K562 (cell line): ENCODE measurements around the gene NFE2. TPM values are rescaled to one million over a fixed set of nuclear protein-coding genes. Genes with fewer than 3 reads are reported as not detected.

Source experiments
- ATAC-seq: fragments of 200-7000 bp; cut with Tn5 transposase; 3 replicates; pipeline ENCODE4 v1.9.1; 2020; ENCODE audit warnings: moderate library complexity
- BruUV-seq: library from RNA; stranded (reverse); fragments of 400-500 nt; replicated peaks from 2 replicates; lab custom pipeline; 2021; lab: Mats Ljungman, UMichigan
- CTCF ChIA-PET: fragments of 300-600 bp; formaldehyde crosslinking; extraction: SDS; loops from one replicate; lab custom pipeline; 2021; ENCODE audit warnings: low intra/inter-chr PET ratio; lab: Yijun Ruan, JAX
- POLR2A ChIA-PET: fragments of 300-600, 350-650 bp; sonication (Branson Sonifier 250); formaldehyde crosslinking; extraction: SDS; loops from one replicate; lab custom pipeline; 2021; ENCODE audit warnings: antibody characterized with exemption, inconsistent platforms; lab: Yijun Ruan, JAX
- DNase-seq, 4 experiments: peaks; one replicate each; pipeline versions ENCODE4 v3.0.0 to v3.0.0-alpha.2; 2011 to 2018; ENCODE audit warnings: low spot score in 3 of 4, mixed read lengths in 3 of 4; ENCODE audit errors: extremely low read depth in 1 of 4
- FAIRE-seq: peaks from 2 replicates; lab custom pipeline; 2011; peaks lifted over from hg19 to GRCh38; lab: Jason Lieb, UNC
- H2AFZ ChIP-seq: 2 replicates; pipeline ENCODE4 v1.6.0; 2011; ENCODE audit warnings: low read depth, low read length, control low read depth, inconsistent platforms
- H3K27ac ChIP-seq: fragments of 200-600 bp; 3 replicates; pipeline ENCODE4 v1.8.0; 2011; ENCODE audit warnings: low read depth, mild to moderate bottlenecking, control low read depth, inconsistent platforms, low read length, moderate library complexity, mixed read lengths; ENCODE audit errors: extremely low read depth
- H3K27me3 ChIP-seq, 2 experiments: fragments of 300-600 bp in 1 of 2; 2 replicates in 1 of 2; 3 replicates in 1 of 2; pipeline versions ENCODE4 v1.6.0 to v1.8.0; 2011; ENCODE audit warnings: inconsistent platforms in 2 of 2, low read length in 2 of 2, mild to moderate bottlenecking in 1 of 2, mixed read lengths in 1 of 2, moderate library complexity in 1 of 2; ENCODE audit not compliant: control insufficient read depth in 2 of 2, insufficient read depth in 2 of 2
- H3K36me3 ChIP-seq: fragments of 300-600 bp; 3 replicates; pipeline ENCODE4 v1.8.0; 2011; ENCODE audit warnings: mild to moderate bottlenecking, low read length, inconsistent platforms; ENCODE audit not compliant: control insufficient read depth, insufficient read depth
- H3K4me1 ChIP-seq, 2 experiments: fragments of 200-600 bp in 1 of 2; replicated peaks in 1 of 2; 2 replicates in 1 of 2; 3 replicates in 1 of 2; pipeline versions ENCODE4 v1.5.1 to v1.8.0; 2011; ENCODE audit warnings: inconsistent platforms in 2 of 2, low read length in 2 of 2, mild to moderate bottlenecking in 1 of 2, mixed read lengths in 1 of 2, moderate library complexity in 1 of 2; ENCODE audit not compliant: control insufficient read depth in 2 of 2, insufficient read depth in 2 of 2
- H3K4me2 ChIP-seq: 2 replicates; pipeline ENCODE4 v1.6.1; 2011; ENCODE audit warnings: low read length, control low read depth, inconsistent platforms, mixed read lengths; ENCODE audit not compliant: insufficient read depth
- H3K4me3 ChIP-seq: fragments of 200-600 bp; sonication (generic), shearing (Covaris generic); 2 replicates; pipeline ENCODE4 v1.5.1; 2016; ENCODE audit warnings: control low read depth, inconsistent platforms
- H3K79me2 ChIP-seq: fragments of 200-600 bp; 3 replicates; pipeline ENCODE4 v1.8.0; 2011; ENCODE audit warnings: low read length, inconsistent platforms; ENCODE audit not compliant: control insufficient read depth, insufficient read depth
- H3K9ac ChIP-seq, 2 experiments: 2 replicates each; pipeline versions ENCODE4 v1.6.0 to v1.6.1; 2011; ENCODE audit warnings: low read depth in 2 of 2, low read length in 2 of 2, control low read depth in 1 of 2, inconsistent platforms in 1 of 2, mild to moderate bottlenecking in 1 of 2, mixed read lengths in 1 of 2; ENCODE audit not compliant: insufficient read depth in 1 of 2
- H3K9me1 ChIP-seq: one replicate; pipeline ENCODE4 v1.6.0; 2011; ENCODE audit warnings: inconsistent platforms, mild to moderate bottlenecking, low read length, moderate library complexity; ENCODE audit not compliant: control insufficient read depth, insufficient read depth
- H3K9me3 ChIP-seq: replicated peaks from 2 replicates; pipeline ENCODE4 v1.5.1; 2011; ENCODE audit warnings: low read depth, low read length, inconsistent platforms; ENCODE audit not compliant: control insufficient read depth, insufficient read depth
- H4K20me1 ChIP-seq: replicated peaks from 2 replicates; pipeline ENCODE4 v1.6.1; 2011; ENCODE audit warnings: low read length, inconsistent platforms, mixed read lengths; ENCODE audit not compliant: control insufficient read depth, insufficient read depth
- CHD1 ChIP-seq: fragments of 200-600 bp; sonication (generic); IDR thresholded peaks from one replicate; pipeline ENCODE4 v1.6.1; 2012; ENCODE audit warnings: mild to moderate bottlenecking, moderate library complexity, low read length, inconsistent platforms
- CTBP1 ChIP-seq: fragments of 450-650 bp; IDR thresholded peaks from 2 replicates; pipeline ENCODE4 v1.6.1; 2016; ENCODE audit warnings: borderline replicate concordance
- DPF2 ChIP-seq: fragments of 450-650 bp; IDR thresholded peaks from 2 replicates; pipeline ENCODE4 v1.6.1; 2016
- E2F3 ChIP-seq: fragments of 250-450 bp; sonication (Bioruptor Pico); IDR thresholded peaks from 2 replicates; pipeline ENCODE4 v1.4.0; 2020; ENCODE audit warnings: mild to moderate bottlenecking
- EZH2 ChIP-seq: IDR thresholded peaks from 2 replicates; pipeline ENCODE4 v1.6.1; 2012; ENCODE audit warnings: low read depth, mild to moderate bottlenecking, inconsistent platforms, low read length, borderline replicate concordance
- GTF2A2 ChIP-seq: IDR thresholded peaks from 2 replicates; pipeline ENCODE4 v1.6.1; 2016; ENCODE audit warnings: mild to moderate bottlenecking, missing genetic modification characterization, missing compliant biosample characterization
- HDAC1 ChIP-seq, 2 experiments: fragments of 450-650 bp; IDR thresholded peaks; 2 replicates each; pipeline ENCODE4 v1.6.1; 2016 to 2017; ENCODE audit warnings: inconsistent platforms in 1 of 2, mild to moderate bottlenecking in 1 of 2, moderate library complexity in 1 of 2
- HDGF ChIP-seq: fragments of 450-650 bp; IDR thresholded peaks from 2 replicates; pipeline ENCODE4 v1.6.1; 2016
- HLTF ChIP-seq: fragments of 450-650 bp; IDR thresholded peaks from 2 replicates; pipeline ENCODE4 v1.6.1; 2016
- KDM2B ChIP-seq: fragments of 250-450 bp; sonication (Bioruptor Pico); IDR thresholded peaks from 2 replicates; pipeline ENCODE4 v1.8.0; 2021; ENCODE audit warnings: mild to moderate bottlenecking, moderate library complexity
- MTA1 ChIP-seq: fragments of 450-650 bp; IDR thresholded peaks from 2 replicates; pipeline ENCODE4 v1.6.1; 2017; ENCODE audit warnings: borderline replicate concordance
- POLR2A ChIP-seq: fragments of 450-650 bp; conservative IDR thresholded peaks from 2 replicates; pipeline ENCODE4 v1.6.1; 2016
- RBBP5 ChIP-seq: fragments of 200-600 bp; sonication (generic); IDR thresholded peaks from 2 replicates; pipeline ENCODE4 v1.6.1; 2012; ENCODE audit warnings: borderline replicate concordance, mild to moderate bottlenecking, low read length, control low read depth, inconsistent platforms; ENCODE audit not compliant: insufficient read depth, poor library complexity, severe bottlenecking
- RBM39 ChIP-seq: fragments of 200-400 bp; formaldehyde crosslinking; optimal IDR thresholded peaks from 2 replicates; pipeline ENCODE3; 2018; ENCODE audit warnings: low read depth, low read length
- SMARCA4 ChIP-seq: fragments of 450-650 bp; IDR thresholded peaks from 2 replicates; pipeline ENCODE4 v1.6.1; 2016
- SNIP1 ChIP-seq: fragments of 450-650 bp; IDR thresholded peaks from 2 replicates; pipeline ENCODE4 v1.7.1; 2017; ENCODE audit warnings: low read depth, mild to moderate bottlenecking
- ZNF232 ChIP-seq: sonication (generic); formaldehyde crosslinking; IDR thresholded peaks from 2 replicates; pipeline ENCODE4 v1.8.0; 2022; ENCODE audit warnings: mild to moderate bottlenecking, missing genetic modification reagents
- ZNF282 ChIP-seq: sonication (generic); formaldehyde crosslinking; IDR thresholded peaks from 2 replicates; pipeline ENCODE4 v1.8.1; 2023; ENCODE audit warnings: missing genetic modification reagents
- ZNF311 ChIP-seq: fragments of 250-450 bp; sonication (Bioruptor Pico); IDR thresholded peaks from 2 replicates; pipeline ENCODE4 v1.4.0; 2020; ENCODE audit warnings: mild to moderate bottlenecking, moderate library complexity
- WGBS: fragments of 100-300 bp; shearing (Covaris generic); methylation state at CpG from one replicate; pipeline ENCODE4 v1.1.6; 2016; ENCODE audit warnings: low coverage, mixed read lengths; ENCODE audit not compliant: insufficient coverage; ENCODE audit errors: missing lambda C conversion rate; 5-methylcytosine and 5-hydroxymethylcytosine counted together
- in situ Hi-C: fragments of 300-500 bp; cut with MboI; formaldehyde crosslinking; loops from 4 replicates; pipeline ENCODE4 v1.15.0; 2018; ENCODE audit warnings: inconsistent platforms, mixed read lengths
- intact Hi-C: fragments of 100-400 bp; cut with micrococcal nuclease; formaldehyde crosslinking; loops from 2 replicates; pipeline ENCODE4 v1.14.2; 2022
- polyA plus RNA-seq, 8 experiments: library from polyadenylated mRNA; depleted of rRNA in 4 of 8; stranded (reverse) in 5 of 8; unstranded in 3 of 8; fragments of >200 nt; fragmentation: Nextera tagmentation in 2 of 8; fragmentation: Illumina TruSeq in 1 of 8; extraction: Ambion mirVana in 2 of 8; extraction: Trizol in 1 of 8; gene quantifications; 2 replicates each; pipeline versions ENCODE4 v1.2.1 to v1.2.3, GENCODE V29; 2011 to 2014; ENCODE audit warnings: inconsistent platforms in 1 of 8, missing spikeins in 1 of 8
- total RNA-seq, 7 experiments: library from RNA; depleted of rRNA in 6 of 7; stranded (reverse); fragments of >200 nt in 6 of 7; fragmentation: Illumina TruSeq in 2 of 7; extraction: Trizol in 2 of 7; gene quantifications; 2 replicates each; pipeline versions ENCODE4 v1.2.1 to v1.2.3, GENCODE V29; 2011 to 2021; ENCODE audit warnings: low replicate concordance in 1 of 7
- TF ChIP-seq, protein P1 (sequence below), 2 experiments: fragments of 450-650 bp in 1 of 2; sonication (generic) in 1 of 2; formaldehyde crosslinking; conservative IDR thresholded peaks; 2 replicates each; pipeline versions ENCODE4 v1.4.0 to v1.8.1; 2020 to 2022; ENCODE audit warnings: mild to moderate bottlenecking in 1 of 2, missing genetic modification reagents in 1 of 2
- TF ChIP-seq, protein P2 (sequence below): fragments of 450-650 bp; IDR thresholded peaks from 2 replicates; pipeline ENCODE4 v1.6.1; 2016; ENCODE audit warnings: antibody characterized with exemption
- TF ChIP-seq, protein P3 (sequence below): fragments of 450-650 bp; formaldehyde crosslinking; IDR thresholded peaks from 2 replicates; pipeline ENCODE4 v1.4.0; 2020; ENCODE audit warnings: mild to moderate bottlenecking, moderate library complexity

Gene NFE2
- total and polyA plus RNA-seq, 9 of the 15 experiments (the other 6 are each of a cell fraction or from before 2014, with no cell fraction given), result 12.3 to 282 (median 208) TPM

DNA sequence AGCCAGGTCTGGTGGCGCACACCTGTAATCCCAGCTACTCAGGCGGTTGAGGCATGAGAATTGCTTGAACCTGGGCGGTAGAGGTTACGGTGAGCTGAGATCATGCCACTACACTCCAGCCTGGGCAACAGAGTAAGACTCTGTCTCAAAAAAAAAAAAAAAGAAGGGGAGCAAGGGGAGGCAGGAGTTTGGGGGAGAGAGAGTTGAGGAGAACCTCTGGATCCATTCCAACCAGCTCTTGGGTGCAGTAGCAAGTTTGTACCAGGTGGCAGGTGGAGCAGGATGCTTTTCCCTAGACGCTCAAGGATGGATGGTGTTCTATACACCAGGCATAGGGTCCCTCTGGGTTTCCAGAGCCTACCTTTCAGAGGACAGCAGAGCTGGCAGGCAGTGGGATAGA, 1.9 kb downstream of the NFE2 start:
- Histone ChIP-seq H3K4me1 (peaks cover 16 to 35% of the 10 kb centered on the region in 2 experiments; a peak in 4 of 5 replicates), H3K9me1 (no peaks in the 10 kb centered on the region), H2AFZ (no peak overlapping the region), H3K36me3 (peaks cover 54% of the 10 kb centered on the region), H4K20me1 (peaks cover 7% of the 10 kb centered on the region; the same call in 1 of the 2 replicates), H3K4me2 (peak overlapping the region; percentile 100), H3K4me3 (peak overlapping the region; percentile 78), H3K9me3 (no peaks in the 10 kb centered on the region), H3K27me3 (no peaks in the 10 kb centered on the region; a peak in 1 of 5 replicates), H3K79me2 (peaks cover 97% of the 10 kb centered on the region), H3K9ac (peak overlapping the region; percentile 92 to 93), H3K27ac (peak overlapping the region; percentile 88; the same call in 2 of the 3 replicates)
- intact Hi-C loops, result loop anchor here (10.0 kb wide), 1 partner anchor 284 kb away; no protein-coding TSS in a partner anchor
- in situ Hi-C loops, result loop anchor here (10.0 kb wide), 1 partner anchor 66 kb away; the partner anchor contains the start of gene GPR84
- DNase-seq (peak in 2 of 4 experiments; percentile 27 to 67), FAIRE-seq (no peak), ATAC-seq (no peak)
- 4% methylated on average over 5 of the region's 5 CpGs for WGBS
- POLR2A ChIA-PET, result interaction anchor here (0.6 to 4.1 kb wide), 9 partner anchors 12 to 1183 kb away, joined by 3 to 19 read pairs (median 5); partner anchors contain the start of genes CBX5, COPZ1 and HNRNPA1
- CTCF ChIA-PET, result no interaction called here
- BruUV-seq, result no TSS peak
- TF ChIP-seq CTBP1 (peak; percentile 41; the same call in 1 of the 2 replicates), DPF2 (0 out of 2 replicates have a peak, but pooled peaks have one; percentile 9), RBM39 (no peak), RBBP5 (peak; percentile 45), POLR2A (0 out of 2 replicates have a peak, but pooled peaks have one; percentile 27), GTF2A2 (no peak), HDGF (peak; percentile 88), KDM2B (CRISPR knock-in tag) (no peak), SMARCA4 (0 out of 2 replicates have a peak, but pooled peaks have one; percentile 25), EZH2 (no peak), HLTF (0 out of 2 replicates have a peak, but pooled peaks have one; percentile 16), ZNF282 (CRISPR knock-in tag) (no peak), MTA1 (peak; percentile 26; the same call in 1 of the 2 replicates), CHD1 (peak; percentile 21), SNIP1 (no peak), HDAC1 (IDR thresholded peaks at IDR 0.05) (peak in 1 of 2 experiments; percentile 52; a peak in 2 of 4 replicates), ZNF232 (CRISPR knock-in tag) (no peak), ZNF311 (CRISPR knock-in tag) (no peak), E2F3 (CRISPR knock-in tag) (no peak)
- TF ChIP-seq, protein P1, sequence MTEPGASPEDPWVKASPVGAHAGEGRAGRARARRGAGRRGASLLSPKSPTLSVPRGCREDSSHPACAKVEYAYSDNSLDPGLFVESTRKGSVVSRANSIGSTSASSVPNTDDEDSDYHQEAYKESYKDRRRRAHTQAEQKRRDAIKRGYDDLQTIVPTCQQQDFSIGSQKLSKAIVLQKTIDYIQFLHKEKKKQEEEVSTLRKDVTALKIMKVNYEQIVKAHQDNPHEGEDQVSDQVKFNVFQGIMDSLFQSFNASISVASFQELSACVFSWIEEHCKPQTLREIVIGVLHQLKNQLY (CRISPR knock-in tag; conservative IDR thresholded peaks at IDR 0.05), result no peak
- TF ChIP-seq, protein P2, sequence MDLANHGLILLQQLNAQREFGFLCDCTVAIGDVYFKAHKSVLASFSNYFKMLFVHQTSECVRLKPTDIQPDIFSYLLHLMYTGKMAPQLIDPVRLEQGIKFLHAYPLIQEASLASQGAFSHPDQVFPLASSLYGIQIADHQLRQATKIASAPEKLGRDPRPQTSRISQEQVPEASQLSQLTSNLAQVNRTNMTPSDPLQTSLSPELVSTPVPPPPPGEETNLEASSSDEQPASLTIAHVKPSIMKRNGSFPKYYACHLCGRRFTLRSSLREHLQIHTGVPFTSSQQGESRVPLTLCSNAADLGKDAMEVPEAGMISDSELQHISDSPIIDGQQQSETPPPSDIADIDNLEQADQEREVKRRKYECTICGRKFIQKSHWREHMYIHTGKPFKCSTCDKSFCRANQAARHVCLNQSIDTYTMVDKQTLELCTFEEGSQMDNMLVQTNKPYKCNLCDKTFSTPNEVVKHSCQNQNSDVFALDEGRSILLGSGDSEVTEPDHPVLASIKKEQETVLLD, result 0 out of 2 replicates have a peak, but pooled peaks have one; percentile 19
- TF ChIP-seq, protein P3, sequence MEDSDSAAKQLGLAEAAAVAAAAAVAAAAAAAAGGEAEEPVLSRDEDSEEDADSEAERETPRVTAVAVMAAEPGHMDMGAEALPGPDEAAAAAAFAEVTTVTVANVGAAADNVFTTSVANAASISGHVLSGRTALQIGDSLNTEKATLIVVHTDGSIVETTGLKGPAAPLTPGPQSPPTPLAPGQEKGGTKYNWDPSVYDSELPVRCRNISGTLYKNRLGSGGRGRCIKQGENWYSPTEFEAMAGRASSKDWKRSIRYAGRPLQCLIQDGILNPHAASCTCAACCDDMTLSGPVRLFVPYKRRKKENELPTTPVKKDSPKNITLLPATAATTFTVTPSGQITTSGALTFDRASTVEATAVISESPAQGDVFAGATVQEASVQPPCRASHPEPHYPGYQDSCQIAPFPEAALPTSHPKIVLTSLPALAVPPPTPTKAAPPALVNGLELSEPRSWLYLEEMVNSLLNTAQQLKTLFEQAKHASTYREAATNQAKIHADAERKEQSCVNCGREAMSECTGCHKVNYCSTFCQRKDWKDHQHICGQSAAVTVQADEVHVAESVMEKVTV (CRISPR knock-in tag), result no peak
